Left ventricle myocardium superior (tissue), 1 donor: ENCODE measurements around the gene ETFRF1. TPM values are rescaled to one million over a fixed set of nuclear protein-coding genes. Genes with fewer than 3 reads are reported as not detected.
A peak's percentile ranks its signal among the peaks of the same experiment; 100 is the strongest.

ENCODE experiments used
- ATAC-seq: fragments of 200-7000 bp; cut with Tn5 transposase; one replicate; pipeline ENCODE4 v1.9.1; 2020; ENCODE audit warnings: mild to moderate bottlenecking, moderate library complexity
- DNase-seq: peaks from one replicate; pipeline ENCODE4 v3.0.0-alpha.2; 2020
- intact Hi-C: fragments of 100-400 bp; cut with micrococcal nuclease; formaldehyde crosslinking; loops from one replicate; pipeline ENCODE4 v1.11.0; 2022
- total RNA-seq: library from RNA; stranded (reverse); fragmentation: NEBNext Ultra II Directional; extraction: Animal tissue kit (Norgen Biotek cat#: 25700); gene quantifications from one replicate; pipeline ENCODE4 v1.2.1, GENCODE V29; 2021
- donor health status: DM: no; HTN: yes; CAD: no; lungs with severe emphysema.

The ETFRF1 gene
- total RNA-seq, 1 donor from 2014 or later: 67.7 TPM

GRCh38 chr12:25207411-25207810, 12.4 kb downstream of the ETFRF1 start:
- no peak for ATAC-seq
- DNase-seq: no peak

GRCh38 chr12:25207846-25208245, 12.8 kb downstream of the ETFRF1 start:
- no peak for DNase-seq
- intact Hi-C loops: no loop called here
- no peak for ATAC-seq

More at GRCh38 chr12:25207411-25207810, 12.4 kb downstream of the ETFRF1 start:
- intact Hi-C loops: no loop called here

GRCh38 chr12:25208554-25208953, 13.5 kb downstream of the ETFRF1 start:
- ATAC-seq (no peak), DNase-seq (no peak)
- intact Hi-C loops: no loop called here

DNA sequence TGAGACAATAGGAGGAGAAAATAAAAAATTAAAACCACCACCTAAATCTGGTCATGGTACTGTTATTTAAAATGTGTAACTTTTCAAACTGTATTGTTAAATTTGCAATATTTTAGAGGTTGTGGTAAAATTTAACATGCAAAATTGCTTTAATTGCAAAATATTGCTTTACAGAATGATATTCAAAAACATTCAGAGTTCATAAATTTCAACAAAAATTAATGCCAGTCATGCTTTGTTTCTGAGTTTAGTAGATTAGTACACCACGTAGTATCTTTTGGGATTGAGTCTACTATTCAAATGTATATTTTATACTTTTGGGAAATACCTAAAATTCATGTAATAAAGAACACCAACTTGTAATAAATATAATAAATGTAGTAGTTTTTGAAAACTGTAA, 18.3 kb downstream of the ETFRF1 start:
- no peak for ATAC-seq
- intact Hi-C loops: no loop called here

DNA sequence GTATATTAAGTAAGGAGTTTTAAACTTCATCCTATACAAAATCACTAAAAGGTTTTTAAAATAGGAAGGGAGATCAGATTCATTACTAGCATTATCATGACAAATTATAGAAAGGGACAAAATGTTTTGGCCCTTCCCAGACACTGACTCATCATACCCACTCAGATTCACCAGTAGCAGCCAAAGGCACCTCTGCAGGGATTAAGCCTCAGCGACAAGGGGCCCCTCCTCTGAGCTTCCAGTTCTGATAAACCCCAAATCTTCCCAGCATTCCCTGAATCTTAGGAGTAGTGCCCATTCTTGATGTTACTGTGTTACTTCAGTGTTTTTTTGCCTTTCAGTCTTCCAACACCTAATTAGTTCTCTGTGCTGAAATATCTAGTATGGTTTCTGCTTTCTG, 41.2 kb downstream of the ETFRF1 start:
- peak; percentile 62 for ATAC-seq
- intact Hi-C loops: no loop called here
- no peak for DNase-seq

More for the DNA sequence above, 18.3 kb downstream of the ETFRF1 start:
- no peak for DNase-seq

DNA sequence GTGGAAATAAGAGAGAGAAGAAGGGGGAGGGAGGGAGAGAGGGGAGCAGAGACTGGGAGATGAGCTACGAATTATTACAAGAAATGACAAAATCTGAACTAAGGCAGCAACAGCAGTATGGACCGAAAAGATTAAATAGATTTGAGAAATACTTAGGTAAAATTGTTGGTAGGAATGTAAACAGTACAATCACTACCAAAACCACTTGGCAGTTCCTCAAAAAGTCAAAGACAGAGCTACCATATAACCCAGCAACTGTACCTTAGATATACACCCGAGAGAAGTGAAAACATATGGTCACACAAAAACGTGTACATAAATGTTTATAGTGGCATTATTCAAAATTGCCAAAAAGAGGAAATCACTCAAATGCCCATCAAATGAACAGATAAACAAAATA, 41.6 kb downstream of the ETFRF1 start:
- DNase-seq (no peak), ATAC-seq (no peak)
- intact Hi-C loops: no loop called here

- ATAC-seq (peak; percentile 45), DNase-seq (no peak)
- intact Hi-C loops: loop anchor here (10.0 kb wide), 1 partner anchor 47 kb away; the partner anchor contains the start of genes DNAI7 and ETFRF1
These were observed 46.4 kb downstream of the ETFRF1 start for GRCh38 chr12:25241167-25242020.

- intact Hi-C loops: loop anchor here (10.0 kb wide), 1 partner anchor 48 kb away; the partner anchor contains the start of genes DNAI7 and ETFRF1
- ATAC-seq (no peak), DNase-seq (no peak)
These were observed 48.1 kb downstream of the ETFRF1 start for GRCh38 chr12:25242981-25243679.

GRCh38 chr12:25243680-25243990, 48.6 kb downstream of the ETFRF1 start:
- intact Hi-C loops: loop anchor here (10.0 kb wide), 1 partner anchor 49 kb away; the partner anchor contains the start of genes DNAI7 and ETFRF1
- DNase-seq (no peak), ATAC-seq (no peak)

GRCh38 chr12:25245491-25245890, 50.5 kb downstream of the ETFRF1 start:
- intact Hi-C loops: loop anchor here (10.0 kb wide), 1 partner anchor 51 kb away; the partner anchor contains the start of genes DNAI7 and ETFRF1
- no peak for ATAC-seq
- no peak for DNase-seq

DNA sequence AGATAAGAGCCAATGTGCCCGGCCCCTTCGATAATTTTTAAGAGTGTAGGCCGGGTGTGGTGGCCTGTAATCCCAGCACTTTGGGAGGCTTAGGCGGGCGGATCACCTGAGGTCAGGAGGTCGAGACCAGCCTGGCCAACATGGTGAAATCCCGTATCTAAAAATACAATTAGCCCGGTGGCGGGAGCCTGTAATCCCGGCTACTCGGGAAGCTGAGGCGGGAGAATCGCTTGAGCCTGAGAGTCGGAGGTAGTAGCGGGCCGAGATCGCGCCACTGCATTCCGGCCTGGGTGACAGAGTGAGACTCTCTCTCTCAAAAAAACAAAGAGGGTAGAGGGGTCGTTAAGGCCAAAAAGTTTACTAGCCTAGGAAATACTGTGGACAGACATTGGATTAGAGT, 53.1 kb downstream of the ETFRF1 start:
- DNase-seq (no peak), ATAC-seq (no peak)
- intact Hi-C loops: loop anchor here (10.0 kb wide), 1 partner anchor 53 kb away; the partner anchor contains the start of genes DNAI7 and ETFRF1

- DNase-seq (no peak), ATAC-seq (no peak)
- intact Hi-C loops: loop anchor here (10.0 kb wide), 1 partner anchor 54 kb away; the partner anchor contains the start of genes DNAI7 and ETFRF1
These were observed 53.7 kb downstream of the ETFRF1 start for GRCh38 chr12:25248732-25249131.

GRCh38 chr12:25249931-25250738, 55.1 kb downstream of the ETFRF1 start:
- intact Hi-C loops: loop anchor here (10.0 kb wide), 1 partner anchor 55 kb away; the partner anchor contains the start of genes DNAI7 and ETFRF1
- ATAC-seq (peak; percentile 53), DNase-seq (peak; percentile 75)

DNA sequence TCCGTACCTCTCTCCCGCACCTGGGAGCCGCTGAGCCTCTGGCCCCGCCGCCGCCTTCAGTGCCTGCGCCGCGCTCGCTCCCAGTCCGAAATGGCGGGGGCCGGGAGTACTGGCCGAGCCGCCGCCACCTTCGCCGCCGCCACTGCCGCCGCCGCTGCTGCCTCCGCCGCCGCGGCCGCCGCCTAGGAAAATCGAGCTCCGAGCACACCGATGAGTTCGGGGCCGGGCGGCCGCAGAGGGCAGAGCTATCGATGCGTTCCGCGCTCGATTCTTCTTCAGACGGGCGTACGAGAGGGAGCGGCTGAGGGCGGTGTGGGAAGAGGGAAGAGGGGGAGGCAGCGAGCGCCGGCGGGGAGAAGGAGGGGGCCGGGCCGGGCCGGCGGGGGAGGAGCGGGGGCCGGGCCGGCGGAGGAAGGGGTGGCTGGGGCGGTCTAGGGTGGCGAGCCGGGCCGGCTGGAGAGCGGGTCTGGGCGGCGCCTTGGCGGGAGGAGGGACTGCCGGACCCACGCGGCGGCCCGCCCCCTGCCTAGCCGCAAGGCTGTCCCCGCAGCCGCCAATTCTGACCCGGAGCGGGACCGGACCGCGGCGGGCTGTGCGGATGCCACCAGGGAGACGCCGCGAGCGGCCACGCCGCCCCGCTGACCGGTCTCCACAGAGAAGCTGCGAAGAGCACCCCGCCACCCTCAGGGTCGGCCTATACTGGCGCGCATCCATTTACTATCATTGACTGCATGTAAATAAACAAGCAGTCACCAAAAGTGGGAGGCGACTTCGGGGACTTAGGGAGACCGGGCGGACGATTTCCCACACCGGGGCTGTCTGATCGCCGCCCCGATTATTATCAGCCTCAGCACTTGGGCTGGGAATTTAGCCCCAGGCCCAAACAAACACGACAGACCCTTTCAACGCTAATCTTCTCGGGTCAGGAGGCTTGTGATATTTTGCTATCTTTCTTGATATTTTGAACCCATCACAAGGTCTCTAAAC, 56.0 kb downstream of the ETFRF1 start, which contains the start of gene KRAS:
Gene KRAS, minus strand, starts transcription at position 186 of the 987 bp plus-strand sequence.
- peak; percentile 98 for ATAC-seq
- intact Hi-C loops: no loop called here
- DNase-seq: peak; percentile 98

DNA sequence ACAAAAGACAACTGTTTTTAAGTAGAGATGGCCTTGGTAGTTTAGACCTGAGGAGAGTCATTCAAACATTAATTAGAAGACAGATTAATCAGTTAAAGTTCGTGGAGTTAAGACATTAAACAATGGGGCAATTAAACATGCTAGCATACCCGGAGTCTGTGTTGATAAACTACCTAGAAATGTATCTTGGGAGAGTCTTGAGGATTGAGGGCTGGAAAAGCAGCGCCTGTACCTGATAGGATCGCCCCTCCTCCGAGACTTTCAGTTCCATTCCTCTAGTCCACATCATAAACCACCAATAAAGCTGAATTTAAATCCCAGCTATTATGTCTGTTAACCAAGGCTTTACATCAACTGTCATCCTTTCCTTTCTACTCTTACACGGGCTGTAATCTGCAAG, 56.7 kb downstream of the ETFRF1 start:
- ATAC-seq (no peak), DNase-seq (no peak)
- intact Hi-C loops: no loop called here

DNA sequence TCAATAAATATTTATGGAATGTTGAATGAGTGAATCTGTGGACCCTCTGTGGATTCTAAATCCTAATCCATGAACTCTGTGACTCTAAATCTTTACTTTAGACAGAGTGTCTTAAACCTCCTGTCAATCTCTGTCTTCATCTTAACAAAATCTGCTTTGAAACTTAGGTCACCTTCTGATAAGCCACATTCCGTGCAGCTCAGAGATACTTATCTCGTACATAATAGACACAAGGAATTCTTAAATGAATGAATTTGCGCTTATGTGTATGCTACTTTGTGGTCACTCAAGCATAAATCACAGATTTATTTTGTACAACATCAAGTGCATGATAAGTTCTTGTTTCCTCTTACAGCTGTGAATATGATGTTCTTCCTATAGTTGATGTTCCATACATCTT, 57.9 kb downstream of the ETFRF1 start:
- DNase-seq (no peak), ATAC-seq (no peak)
- intact Hi-C loops: no loop called here

DNA sequence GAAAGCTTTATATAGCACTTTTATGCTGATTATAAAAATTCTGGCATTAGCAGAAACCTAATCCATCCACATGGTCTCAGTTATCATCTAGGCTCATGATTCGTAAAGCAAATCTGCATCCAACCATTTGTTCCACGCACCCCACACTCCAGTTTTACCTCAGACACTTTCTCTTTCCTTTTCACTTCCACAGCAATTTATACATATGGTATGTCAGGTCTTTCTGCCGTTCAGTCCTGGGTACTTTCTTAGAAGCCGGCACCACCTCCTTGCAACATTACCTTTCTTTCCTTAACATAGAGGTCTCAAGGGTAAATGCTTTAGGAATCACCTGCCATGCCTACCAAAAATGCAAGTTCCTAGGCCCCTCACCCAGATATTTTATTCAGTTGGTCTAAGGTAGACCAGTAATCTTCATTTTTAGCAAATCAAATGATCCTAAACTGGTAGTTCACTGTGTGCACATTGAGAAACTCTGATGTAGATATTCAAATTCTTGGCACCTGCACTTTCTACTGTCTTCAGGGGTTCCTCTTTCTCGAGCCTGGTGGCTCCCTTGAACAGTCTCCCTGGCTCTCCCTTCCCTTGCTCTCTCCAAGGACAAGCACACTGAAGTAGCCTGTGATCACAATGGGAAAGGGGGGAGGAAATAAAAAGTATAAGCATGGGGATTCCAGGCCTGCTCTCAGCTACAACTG, 58.5 kb downstream of the ETFRF1 start:
- DNase-seq (no peak), ATAC-seq (no peak)
- intact Hi-C loops: no loop called here
